AG10803 (cell line): ENCODE measurements around the gene GUCY1A2.

ENCODE experiments used
- DNase-seq: peaks from one replicate; pipeline ENCODE4 v3.0.0; 2010; ENCODE audit warnings: low read depth
- H3K4me3 ChIP-seq: 2 replicates; pipeline ENCODE4 v1.5.1; 2011; ENCODE audit warnings: mild to moderate bottlenecking, low read length, control low read depth
- CTCF ChIP-seq: conservative IDR thresholded peaks from 2 replicates; pipeline ENCODE4 v1.5.1; 2011; ENCODE audit warnings: mild to moderate bottlenecking, low read length, control low read depth, inconsistent platforms

Gene GUCY1A2

GRCh38 chr11:106983991-106984390 lies 34.3 kb downstream of the GUCY1A2 start:
- no peak for TF ChIP-seq CTCF
- DNase-seq, result no peak
- no peak overlapping the region for H3K4me3 ChIP-seq

GRCh38 chr11:106983261-106983660 lies 35.0 kb downstream of the GUCY1A2 start:
- no peak overlapping the region for H3K4me3 ChIP-seq
- no peak for DNase-seq
- TF ChIP-seq CTCF, result no peak

GRCh38 chr11:106974831-106975230 lies 43.4 kb downstream of the GUCY1A2 start:
- no peak for DNase-seq
- no peak overlapping the region for H3K4me3 ChIP-seq
- no peak; the same call in 1 of the 2 replicates for TF ChIP-seq CTCF

- no peak for TF ChIP-seq CTCF
- no peak for DNase-seq
- no peak overlapping the region for H3K4me3 ChIP-seq
These were observed 46.4 kb downstream of the GUCY1A2 start for GRCh38 chr11:106971864-106972263.

GRCh38 chr11:106969644-106970355 lies 48.5 kb downstream of the GUCY1A2 start:
- no peak for TF ChIP-seq CTCF
- no peak overlapping the region for H3K4me3 ChIP-seq
- peak; percentile 31 for DNase-seq

- H3K4me3 ChIP-seq, result no peak overlapping the region
- DNase-seq, result no peak
- TF ChIP-seq CTCF, result no peak
These were observed 55.3 kb downstream of the GUCY1A2 start for GRCh38 chr11:106962995-106963394.

GRCh38 chr11:106961518-106961917 lies 56.8 kb downstream of the GUCY1A2 start:
- peak; percentile 96 for DNase-seq
- TF ChIP-seq CTCF, result no peak
- H3K4me3 ChIP-seq, result no peak overlapping the region
